Cardiac septum (tissue), 1 donor: Measurements from ENCODE around the gene SKIC8. TPM values are rescaled to one million over a fixed set of nuclear protein-coding genes. Genes with fewer than 3 reads are reported as not detected.

Source experiments
- DNase-seq: peaks from one replicate; pipeline ENCODE4 v3.0.0-alpha.2; 2020; ENCODE audit warnings: low spot score
- intact Hi-C: fragments of 100-400 bp; cut with DNase I; formaldehyde crosslinking; loops from one replicate; pipeline ENCODE4 v1.14.0; 2022
- total RNA-seq: library from RNA; stranded (reverse); fragmentation: NEBNext Ultra II Directional; extraction: Animal tissue kit (Norgen Biotek cat#: 25700); gene quantifications from one replicate; pipeline ENCODE4 v1.2.1, GENCODE V29; 2021
- donor health status: DM: no; HTN: no; CAD: no.

Gene SKIC8
- total RNA-seq, 1 donor from 2014 or later = 33.3 TPM

GRCh38 chr15:78302579-78303312 is 3.3 kb upstream of the SKIC8 start:
- intact Hi-C loops = no loop called here
- DNase-seq = no peak

GRCh38 chr15:78301828-78302227 is 2.4 kb upstream of the SKIC8 start:
- intact Hi-C loops = no loop called here
- DNase-seq = no peak

- no peak for DNase-seq
- intact Hi-C loops = no loop called here
Observed at GRCh38 chr15:78301326-78301725, 1.9 kb upstream of the SKIC8 start.

- intact Hi-C loops = no loop called here
- DNase-seq = no peak
Observed at GRCh38 chr15:78292219-78292618, 7.2 kb downstream of the SKIC8 start.

- intact Hi-C loops = no loop called here
Observed at GRCh38 chr15:78291698-78292097, 7.7 kb downstream of the SKIC8 start.

GRCh38 chr15:78291052-78291451 is 8.4 kb downstream of the SKIC8 start:
- DNase-seq = no peak
- intact Hi-C loops = no loop called here

More at GRCh38 chr15:78291698-78292097, 7.7 kb downstream of the SKIC8 start:
- no peak for DNase-seq

- intact Hi-C loops = no loop called here
- DNase-seq = no peak
Observed at GRCh38 chr15:78290222-78290621, 9.2 kb downstream of the SKIC8 start.

GRCh38 chr15:78284758-78285157 is 14.7 kb downstream of the SKIC8 start:
- DNase-seq = no peak
- intact Hi-C loops = no loop called here

GRCh38 chr15:78282324-78282723 is 17.1 kb downstream of the SKIC8 start:
- DNase-seq = no peak
- intact Hi-C loops = no loop called here

- intact Hi-C loops = no loop called here
- DNase-seq = no peak
Observed at GRCh38 chr15:78280319-78281072, 18.9 kb downstream of the SKIC8 start.

GRCh38 chr15:78276064-78276943 is 23.1 kb downstream of the SKIC8 start:
- intact Hi-C loops = no loop called here
- DNase-seq = no peak

GRCh38 chr15:78274994-78275393 is 24.4 kb downstream of the SKIC8 start:
- intact Hi-C loops = no loop called here
- no peak for DNase-seq

GRCh38 chr15:78272776-78273175 is 26.6 kb downstream of the SKIC8 start:
- intact Hi-C loops = no loop called here
- DNase-seq = no peak

- intact Hi-C loops = no loop called here
Observed at GRCh38 chr15:78272316-78272715, 27.1 kb downstream of the SKIC8 start.

GRCh38 chr15:78266806-78267205 is 32.6 kb downstream of the SKIC8 start:
- intact Hi-C loops = no loop called here
- DNase-seq = peak; percentile 41

More at GRCh38 chr15:78272316-78272715, 27.1 kb downstream of the SKIC8 start:
- DNase-seq = no peak

- no peak for DNase-seq
- intact Hi-C loops = no loop called here
Observed at GRCh38 chr15:78266229-78266628, 33.2 kb downstream of the SKIC8 start.

- intact Hi-C loops = no loop called here
- DNase-seq = peak; percentile 47
Observed at GRCh38 chr15:78265752-78266224, 33.6 kb downstream of the SKIC8 start.

- no peak for DNase-seq
- intact Hi-C loops = no loop called here
Observed at GRCh38 chr15:78265137-78265460, 34.3 kb downstream of the SKIC8 start.

- intact Hi-C loops = no loop called here
- peak; percentile 84 for DNase-seq
Observed at GRCh38 chr15:78264304-78265136, 34.9 kb downstream of the SKIC8 start, which contains the start of gene DNAJA4. Gene DNAJA4, plus strand, starts transcription at chr15:78264562. Its CDS starts 202 bp downstream, at chr15:78264764.
